ENCODE results near the gene UBXN6.

GRCh38 chr19:4396949-4397783, 60.4 kb downstream of the UBXN6 start:
- no peak for TF ChIP-seq POLR2AphosphoS5 (IDR thresholded peaks at IDR 0.05)
- TF ChIP-seq, protein P1, sequence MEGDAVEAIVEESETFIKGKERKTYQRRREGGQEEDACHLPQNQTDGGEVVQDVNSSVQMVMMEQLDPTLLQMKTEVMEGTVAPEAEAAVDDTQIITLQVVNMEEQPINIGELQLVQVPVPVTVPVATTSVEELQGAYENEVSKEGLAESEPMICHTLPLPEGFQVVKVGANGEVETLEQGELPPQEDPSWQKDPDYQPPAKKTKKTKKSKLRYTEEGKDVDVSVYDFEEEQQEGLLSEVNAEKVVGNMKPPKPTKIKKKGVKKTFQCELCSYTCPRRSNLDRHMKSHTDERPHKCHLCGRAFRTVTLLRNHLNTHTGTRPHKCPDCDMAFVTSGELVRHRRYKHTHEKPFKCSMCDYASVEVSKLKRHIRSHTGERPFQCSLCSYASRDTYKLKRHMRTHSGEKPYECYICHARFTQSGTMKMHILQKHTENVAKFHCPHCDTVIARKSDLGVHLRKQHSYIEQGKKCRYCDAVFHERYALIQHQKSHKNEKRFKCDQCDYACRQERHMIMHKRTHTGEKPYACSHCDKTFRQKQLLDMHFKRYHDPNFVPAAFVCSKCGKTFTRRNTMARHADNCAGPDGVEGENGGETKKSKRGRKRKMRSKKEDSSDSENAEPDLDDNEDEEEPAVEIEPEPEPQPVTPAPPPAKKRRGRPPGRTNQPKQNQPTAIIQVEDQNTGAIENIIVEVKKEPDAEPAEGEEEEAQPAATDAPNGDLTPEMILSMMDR (IDR thresholded peaks at IDR 0.05): no peak
- TF ChIP-seq POLR2A (IDR thresholded peaks at IDR 0.05): no peak
- TF ChIP-seq EP300 (IDR thresholded peaks at IDR 0.05): no peak
